GM11168 (cell line): ENCODE measurements around the gene CCDC121.

Experiments used
- in situ Hi-C: fragments of 300-500 bp; cut with MboI; formaldehyde crosslinking; loops from one replicate; pipeline ENCODE4 v1.12.0; 2022; ENCODE audit warnings: low sequenced_read_pairs; ENCODE audit not compliant: unreplicated experiment

CCDC121 gene

DNA sequence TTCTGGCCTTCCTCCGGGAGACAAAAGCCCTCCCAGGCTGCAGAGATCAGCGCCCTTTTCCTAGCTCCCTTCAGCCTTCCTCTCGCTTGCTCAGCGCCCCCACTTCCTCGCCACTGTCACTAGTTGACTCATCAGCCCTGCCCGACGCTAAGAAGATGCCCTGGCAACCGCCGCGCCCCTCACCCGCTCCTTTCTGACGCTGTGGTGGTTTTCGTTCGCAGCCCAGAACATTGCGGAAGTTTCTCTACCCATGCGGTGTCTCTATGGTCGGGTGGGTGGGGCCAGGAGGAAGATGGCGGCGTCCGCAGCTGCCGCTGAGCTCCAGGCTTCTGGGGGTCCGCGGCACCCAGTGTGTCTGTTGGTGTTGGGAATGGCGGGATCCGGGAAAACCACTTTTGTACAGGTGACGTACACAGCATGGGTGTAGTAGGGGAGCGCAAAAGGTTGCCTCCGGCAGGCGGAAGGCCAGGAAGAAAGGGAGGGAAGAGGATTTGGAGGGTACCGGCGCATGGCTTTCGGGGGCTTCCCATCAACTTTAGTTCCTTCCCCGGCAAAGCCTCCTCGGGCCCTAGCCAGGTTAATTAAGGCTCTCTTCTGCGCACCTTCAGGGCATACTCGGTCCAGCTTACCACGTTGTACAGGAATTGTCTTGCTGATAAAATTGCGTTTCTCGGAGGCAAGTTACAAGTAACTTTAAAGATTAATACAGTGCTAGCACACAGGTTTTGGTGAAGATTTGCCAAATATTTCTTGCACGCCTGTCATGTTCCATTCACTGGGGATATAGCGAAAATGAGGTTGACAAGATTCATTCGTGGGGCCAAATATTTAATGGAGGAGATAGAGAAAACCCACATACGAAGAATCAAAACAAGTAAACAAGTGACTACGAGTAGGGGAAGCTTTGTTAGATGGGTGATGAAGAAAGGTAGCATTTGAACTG is at the start of gene CCDC121, which contains the start of gene GPN1:
TSS of gene CCDC121 (minus strand) at position 246 of the 943 bp plus-strand sequence. CDS start 1,213 bp downstream, outside the sequence.
TSS of gene GPN1 (plus strand) at position 284 of the 943 bp plus-strand sequence. CDS start at position 293, 9 bp downstream.
- in situ Hi-C loops: no loop called here

DNA sequence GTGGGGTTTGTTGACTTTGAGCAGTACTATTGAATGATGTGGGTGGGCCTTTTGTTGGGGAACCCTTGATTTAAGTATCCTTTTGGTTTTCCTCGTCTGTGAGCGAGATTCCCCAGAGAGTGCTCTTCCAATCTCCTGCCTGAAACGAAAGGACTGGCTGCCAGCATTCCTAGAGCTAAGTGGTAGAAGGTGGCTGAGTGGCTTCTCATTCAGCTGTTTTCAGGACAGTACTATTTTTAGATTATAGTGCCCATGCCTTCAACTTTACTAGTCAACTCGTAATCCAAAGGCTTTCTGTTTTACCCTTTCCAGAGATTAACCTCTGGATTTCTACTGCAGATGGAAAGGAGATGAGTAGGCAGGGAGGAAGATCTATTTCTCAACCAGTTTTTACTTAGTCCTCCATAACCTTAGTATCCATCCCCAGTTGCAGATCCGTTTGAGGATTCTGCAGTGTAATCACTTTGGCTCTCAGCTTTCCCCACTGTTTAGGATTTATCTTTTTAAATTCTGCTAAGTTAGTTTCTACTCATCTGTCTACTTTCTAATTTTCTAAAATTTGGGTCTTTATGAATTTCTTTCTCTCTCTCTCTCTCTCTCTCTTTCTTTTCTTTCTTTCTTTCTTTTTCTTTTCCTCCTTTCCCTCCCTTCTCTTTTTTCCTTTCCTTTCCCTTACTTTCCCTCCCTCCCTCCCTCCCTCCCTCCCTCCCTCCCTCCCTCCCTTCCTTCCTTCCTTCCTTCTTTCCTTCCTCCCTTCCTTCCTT is 44.1 kb upstream of the CCDC121 start:
- in situ Hi-C loops: no loop called here

DNA sequence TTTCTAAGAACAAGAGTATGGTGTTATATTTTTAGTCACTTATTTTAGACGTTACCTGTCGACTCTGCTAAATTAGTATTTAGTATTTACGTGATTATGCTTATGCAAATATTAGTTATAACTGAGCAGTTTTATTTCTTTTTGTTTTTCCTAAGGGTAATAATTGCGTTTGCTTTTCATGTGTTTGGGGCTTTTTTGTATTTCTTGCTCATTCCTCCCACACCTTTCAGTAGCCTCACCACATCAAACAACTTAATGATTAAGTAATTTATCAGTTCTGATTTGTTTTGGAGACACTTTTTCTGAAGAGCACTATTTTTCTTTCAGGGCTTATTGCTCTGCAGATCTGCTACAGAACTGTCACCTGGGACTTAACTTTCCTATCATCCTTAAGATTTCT is 42.4 kb upstream of the CCDC121 start:
- in situ Hi-C loops: no loop called here

- in situ Hi-C loops: no loop called here
Observed at GRCh38 chr2:27667446-27667845, 38.6 kb upstream of the CCDC121 start.

DNA sequence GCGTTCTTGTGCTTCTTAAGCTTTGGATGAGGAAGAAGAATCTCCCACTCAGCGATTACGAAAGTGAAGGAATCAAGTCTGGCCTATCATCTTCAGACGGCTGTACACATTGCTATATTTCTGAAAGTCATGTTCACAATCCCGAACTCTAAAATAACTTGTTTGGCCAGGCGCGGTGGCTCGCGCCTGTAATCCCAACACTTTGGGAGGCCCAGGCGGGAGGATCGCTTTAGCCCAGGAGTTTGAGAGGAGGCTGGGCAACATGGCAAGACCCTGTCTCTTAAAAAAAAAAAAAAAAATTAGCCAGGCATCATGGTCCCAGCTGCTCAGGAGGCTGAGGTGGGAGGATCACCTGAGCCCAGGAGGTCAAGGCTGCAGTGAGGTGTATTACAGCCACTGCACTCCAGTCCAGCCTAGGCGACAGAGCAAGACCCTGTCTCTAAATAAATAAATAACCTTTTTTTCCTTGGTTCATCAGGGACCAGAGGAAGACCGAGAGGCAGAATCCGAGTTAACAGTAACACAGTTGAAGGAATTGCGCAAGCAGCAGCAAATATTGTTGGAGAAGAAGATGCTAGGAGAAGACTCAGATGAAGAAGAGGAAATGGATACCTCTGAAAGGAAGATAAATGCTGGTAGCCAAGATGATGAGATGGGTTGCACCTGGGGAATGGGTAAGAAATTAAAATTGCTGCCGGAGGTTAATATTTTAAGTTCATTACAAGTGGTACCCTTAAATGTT is 36.0 kb upstream of the CCDC121 start:
- in situ Hi-C loops: no loop called here

- in situ Hi-C loops: no loop called here
Observed at GRCh38 chr2:27664154-27664574, 35.4 kb upstream of the CCDC121 start.

DNA sequence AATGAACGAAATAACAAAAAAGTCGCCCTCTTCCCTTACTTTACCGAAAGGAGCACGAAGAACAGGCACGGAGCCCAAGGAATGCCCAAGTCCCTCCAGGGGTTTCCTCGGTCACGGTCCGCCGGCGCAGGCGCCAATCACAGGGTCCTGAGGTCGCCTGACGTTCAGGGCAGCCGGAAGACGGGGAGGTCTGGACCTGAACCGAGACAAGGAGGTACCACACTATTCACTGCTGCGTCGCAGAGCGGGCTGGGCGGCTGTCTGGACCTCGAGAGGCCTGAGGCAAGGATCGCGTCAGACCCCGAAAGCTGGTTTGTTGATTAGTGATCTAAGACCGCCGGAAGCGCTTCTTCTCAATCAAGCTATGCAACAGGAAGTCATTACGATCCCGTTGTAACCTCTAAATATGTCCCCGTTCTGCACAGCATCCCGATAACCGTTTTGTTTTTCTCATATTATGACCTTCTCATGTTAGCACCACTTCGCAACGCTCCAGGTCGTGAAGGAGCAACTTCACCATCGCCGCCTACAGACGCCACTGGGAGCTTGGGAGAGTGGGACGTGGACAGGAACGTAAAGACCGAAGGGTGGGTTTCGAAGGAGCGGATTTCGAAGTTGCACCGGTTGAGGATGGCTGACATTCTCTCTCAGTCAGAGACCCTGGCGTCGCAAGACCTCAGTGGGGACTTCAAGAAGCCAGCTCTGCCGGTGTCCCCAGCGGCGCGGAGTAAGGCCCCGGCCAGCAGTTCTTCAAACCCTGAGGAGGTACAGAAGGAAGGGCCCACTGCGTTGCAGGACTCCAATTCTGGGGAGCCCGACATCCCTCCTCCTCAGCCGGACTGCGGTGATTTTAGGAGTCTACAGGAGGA is 34.7 kb upstream of the CCDC121 start, which contains the start of the genes SLC4A1AP and SUPT7L:
TSS of gene SLC4A1AP (plus strand) at position 605 of the 869 bp plus-strand sequence. CDS start at position 631, 26 bp downstream.
TSS of gene SUPT7L (minus strand) at position 330 of the 869 bp plus-strand sequence. CDS start 1,422 bp downstream, outside the sequence.
- in situ Hi-C loops: no loop called here

GRCh38 chr2:27661371-27661770 is 32.6 kb upstream of the CCDC121 start:
- in situ Hi-C loops: no loop called here

DNA sequence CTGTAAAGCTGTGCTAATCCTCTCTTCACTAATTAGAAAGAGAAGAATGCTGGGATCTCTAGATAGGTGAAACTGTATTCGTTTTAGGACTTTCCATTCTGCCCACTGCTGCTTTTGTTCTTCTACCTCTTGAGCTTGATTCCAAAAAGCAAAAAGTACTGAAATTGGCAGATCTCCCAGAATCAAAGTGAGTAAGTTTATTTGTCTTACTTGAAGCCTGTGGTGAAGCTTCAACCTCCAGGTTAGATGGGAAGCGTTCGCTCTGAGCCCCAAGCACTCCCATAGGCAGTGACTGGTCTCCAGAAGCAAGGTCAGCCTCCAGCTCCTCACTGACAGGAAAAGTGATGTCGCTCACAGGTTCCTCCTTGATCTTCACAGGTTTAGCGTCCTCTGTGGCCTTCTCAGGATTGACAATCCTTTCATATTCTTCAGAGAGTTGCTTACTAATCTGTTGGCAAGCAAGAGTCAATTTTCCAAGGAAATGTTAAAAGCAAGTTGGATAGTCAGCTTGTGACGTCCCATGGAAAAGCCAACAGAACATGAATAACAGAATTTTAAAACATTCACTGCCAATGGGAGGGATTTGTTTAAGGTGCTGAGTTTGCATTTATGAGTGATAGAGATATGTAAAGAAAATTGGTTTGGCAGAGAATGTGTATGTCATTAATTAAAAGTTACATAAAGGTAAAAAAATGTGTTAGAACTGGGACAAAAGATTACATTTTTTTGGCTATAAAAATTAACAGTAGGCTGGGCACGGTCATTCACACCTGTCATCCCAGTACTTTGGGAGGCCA is 26.5 kb upstream of the CCDC121 start:
- in situ Hi-C loops: no loop called here

DNA sequence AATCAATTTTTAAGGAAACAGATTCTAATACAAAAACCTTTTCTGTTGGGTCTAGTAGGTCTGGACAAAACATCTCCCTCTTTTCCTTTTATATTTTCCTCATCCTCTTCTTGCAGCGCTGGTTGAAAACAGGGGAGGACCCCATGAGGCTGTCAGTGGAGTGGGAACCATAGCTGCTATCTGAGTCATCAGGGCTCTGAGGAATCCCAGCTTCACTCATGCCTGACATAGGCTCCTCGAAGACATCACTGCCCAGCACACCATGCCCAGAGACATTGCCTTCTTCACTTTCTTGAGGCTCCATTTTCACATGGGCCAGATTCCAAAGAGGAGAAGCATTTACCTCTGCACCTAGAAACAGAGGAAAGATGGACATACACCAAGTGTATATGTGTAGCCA is 24.6 kb upstream of the CCDC121 start:
- in situ Hi-C loops: no loop called here

- in situ Hi-C loops: no loop called here
Observed at GRCh38 chr2:27652790-27653189, 24.0 kb upstream of the CCDC121 start.

DNA sequence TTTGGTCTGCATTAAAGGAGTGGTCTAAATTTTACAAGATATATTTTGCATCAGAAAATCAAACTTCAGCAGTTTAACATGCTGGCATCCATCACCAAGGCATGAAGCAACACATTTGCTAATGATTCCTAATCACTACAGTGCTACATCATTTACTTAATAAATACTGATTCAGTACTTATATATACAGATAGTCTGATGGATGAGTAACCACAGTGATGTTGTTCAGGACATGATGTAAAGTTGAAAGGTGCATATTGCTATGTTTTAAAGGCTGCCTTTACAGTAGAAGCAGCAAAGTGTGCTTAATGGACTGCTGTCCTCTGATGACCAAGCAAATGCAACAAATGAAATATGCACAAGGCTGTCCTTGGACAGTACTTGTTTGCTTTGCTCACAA is 23.5 kb upstream of the CCDC121 start:
- in situ Hi-C loops: no loop called here

DNA sequence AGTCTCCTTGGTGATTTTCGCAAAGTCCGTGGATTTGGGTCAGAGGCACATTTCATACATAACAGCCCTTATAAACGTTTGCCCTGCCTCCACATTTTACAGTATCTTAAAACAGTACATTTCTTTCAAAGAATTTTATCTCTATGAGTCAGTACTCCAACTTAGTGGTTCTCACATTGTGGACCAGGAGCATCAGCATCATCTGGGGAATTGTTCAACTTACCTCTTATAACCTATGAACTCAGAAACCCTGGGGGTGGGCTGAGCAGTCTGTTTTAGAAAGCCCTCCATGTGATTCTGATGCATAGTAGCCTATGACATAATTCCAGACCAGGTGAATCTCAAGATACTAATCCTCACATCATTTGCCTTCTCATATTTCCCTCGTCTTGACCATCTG is 22.2 kb upstream of the CCDC121 start:
- in situ Hi-C loops: no loop called here

DNA sequence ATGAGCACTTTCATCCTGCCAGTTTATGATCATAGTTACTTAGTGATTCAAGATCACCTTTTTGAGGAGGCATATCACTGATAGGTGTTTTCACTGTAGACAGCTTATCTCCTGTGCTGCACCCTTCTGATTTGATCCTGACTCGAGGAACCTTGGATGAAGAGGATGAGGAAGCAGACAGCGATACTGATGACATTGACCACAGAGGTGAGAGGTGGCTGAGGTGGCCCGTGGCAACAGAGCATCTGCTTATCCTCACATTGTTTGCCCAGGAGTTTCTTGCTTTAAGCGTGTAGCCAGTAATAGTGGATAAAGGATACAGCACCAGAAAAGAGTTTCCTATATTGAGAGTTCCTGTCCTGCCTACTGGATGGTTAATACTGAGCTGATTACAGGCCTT is 18.9 kb upstream of the CCDC121 start:
- in situ Hi-C loops: no loop called here

- in situ Hi-C loops: no loop called here
Observed at GRCh38 chr2:27647289-27647688, 18.5 kb upstream of the CCDC121 start.

GRCh38 chr2:27645197-27645596 is 16.4 kb upstream of the CCDC121 start:
- in situ Hi-C loops: no loop called here

GRCh38 chr2:27640722-27641245 is 12.0 kb upstream of the CCDC121 start:
- in situ Hi-C loops: no loop called here

- in situ Hi-C loops: no loop called here
Observed at GRCh38 chr2:27638709-27639108, 9.9 kb upstream of the CCDC121 start.
